Lower leg skin (tissue), 3 donors: ENCODE data around the gene CYRIA.

ENCODE experiments used
- POLR2A ChIP-seq, 2 donors: fragments of 450-650 bp; IDR thresholded peaks; one replicate each; pipeline ENCODE4 v1.6.1; 2016 to 2017; ENCODE audit warnings: antibody characterized with exemption in 2 of 2, mild to moderate bottlenecking in 1 of 2, moderate library complexity in 1 of 2
- TF ChIP-seq, protein P1 (sequence below), 3 donors: fragments of 450-650 bp; IDR thresholded peaks; one replicate each; pipeline ENCODE4 v1.5.1; 2016; ENCODE audit warnings: antibody characterized with exemption in 3 of 3, mild to moderate bottlenecking in 3 of 3, moderate library complexity in 2 of 3

DNA sequence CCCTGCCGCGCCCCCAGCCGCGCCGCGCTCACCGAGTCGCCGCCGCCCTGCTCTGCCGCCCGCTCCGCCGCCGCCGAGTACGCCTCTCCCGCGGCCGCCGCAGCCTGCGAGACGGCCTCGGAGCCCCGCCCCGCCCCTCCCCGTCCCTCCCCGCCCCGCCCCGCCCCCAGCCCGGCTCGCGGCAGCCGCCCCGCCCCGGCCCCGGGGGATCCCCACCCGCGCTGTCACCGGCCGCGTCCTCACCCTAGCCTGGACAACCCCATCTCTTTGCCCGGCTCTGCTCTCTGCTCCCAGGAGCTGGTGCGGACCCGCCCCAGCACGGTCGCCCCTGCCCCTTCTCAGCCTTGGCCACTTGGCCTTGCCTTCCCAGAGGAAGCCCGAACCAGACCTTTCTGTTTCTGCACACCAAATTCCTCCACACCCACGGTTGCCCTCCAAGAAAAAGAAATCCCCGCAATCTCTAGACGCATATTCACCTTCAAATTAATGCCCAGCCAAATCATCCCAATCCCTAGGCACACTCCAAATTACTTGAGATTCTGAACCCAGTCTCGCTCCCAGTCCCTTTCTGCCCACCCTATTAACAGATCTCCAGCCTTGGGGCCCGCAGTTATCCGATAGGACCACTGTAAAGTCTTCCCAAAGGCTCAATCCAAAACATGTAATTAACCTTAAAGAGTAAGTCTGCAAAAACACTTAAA lies at the start of gene CYRIA:
- TF ChIP-seq, protein P1, sequence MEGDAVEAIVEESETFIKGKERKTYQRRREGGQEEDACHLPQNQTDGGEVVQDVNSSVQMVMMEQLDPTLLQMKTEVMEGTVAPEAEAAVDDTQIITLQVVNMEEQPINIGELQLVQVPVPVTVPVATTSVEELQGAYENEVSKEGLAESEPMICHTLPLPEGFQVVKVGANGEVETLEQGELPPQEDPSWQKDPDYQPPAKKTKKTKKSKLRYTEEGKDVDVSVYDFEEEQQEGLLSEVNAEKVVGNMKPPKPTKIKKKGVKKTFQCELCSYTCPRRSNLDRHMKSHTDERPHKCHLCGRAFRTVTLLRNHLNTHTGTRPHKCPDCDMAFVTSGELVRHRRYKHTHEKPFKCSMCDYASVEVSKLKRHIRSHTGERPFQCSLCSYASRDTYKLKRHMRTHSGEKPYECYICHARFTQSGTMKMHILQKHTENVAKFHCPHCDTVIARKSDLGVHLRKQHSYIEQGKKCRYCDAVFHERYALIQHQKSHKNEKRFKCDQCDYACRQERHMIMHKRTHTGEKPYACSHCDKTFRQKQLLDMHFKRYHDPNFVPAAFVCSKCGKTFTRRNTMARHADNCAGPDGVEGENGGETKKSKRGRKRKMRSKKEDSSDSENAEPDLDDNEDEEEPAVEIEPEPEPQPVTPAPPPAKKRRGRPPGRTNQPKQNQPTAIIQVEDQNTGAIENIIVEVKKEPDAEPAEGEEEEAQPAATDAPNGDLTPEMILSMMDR (IDR thresholded peaks at IDR 0.05), result no peak
- no peak for TF ChIP-seq POLR2A (IDR thresholded peaks at IDR 0.05)
